Activated naive CD4-positive, alpha-beta T cell treated with anti-CD3 and anti-CD28 coated beads, Interleukin-2, amount 50 U/mL, for 72 hours (primary cell): ENCODE measurements around the gene ZCRB1. TPM values are rescaled to one million over a fixed set of nuclear protein-coding genes. Genes with fewer than 3 reads are reported as not detected.
"Not testable (repeated sequence)": the region's sequence is repeated elsewhere in the genome, so short reads cannot be mapped to it uniquely, and the experiment has no call there.

Experiments used
- ATAC-seq, 2 donors: fragments of 150-1000 bp; cut with Tn5 transposase; 2 replicates each; pipeline ENCODE4 v1.10.0; 2021; ENCODE audit warnings: mild to moderate bottlenecking in 2 of 2, moderate library complexity in 2 of 2
- DNase-seq, 2 donors: peaks; one replicate each; pipeline ENCODE4 v3.0.0; 2021 to 2022; ENCODE audit warnings: low spot score in 2 of 2
- H3K27ac Mint-ChIP-seq, 2 donors: one replicate each; pipeline ENCODE4 v1.8.0; 2022; ENCODE audit warnings: mild to moderate bottlenecking in 2 of 2, mixed read lengths in 2 of 2
- H3K36me3 Mint-ChIP-seq, 2 donors: one replicate each; pipeline ENCODE4 v1.8.0; 2022; ENCODE audit warnings: mixed read lengths in 2 of 2
- H3K9me3 Mint-ChIP-seq, 2 donors: one replicate each; pipeline ENCODE4 v1.8.0; 2022; ENCODE audit warnings: mixed read lengths in 2 of 2
- total RNA-seq, 2 donors: library from RNA; stranded (reverse); gene quantifications; one replicate each; pipeline ENCODE4 v1.2.3, GENCODE V29; 2022

The ZCRB1 gene
- total RNA-seq, 2 donors from 2014 or later: 66.1 to 99.4 TPM

DNA sequence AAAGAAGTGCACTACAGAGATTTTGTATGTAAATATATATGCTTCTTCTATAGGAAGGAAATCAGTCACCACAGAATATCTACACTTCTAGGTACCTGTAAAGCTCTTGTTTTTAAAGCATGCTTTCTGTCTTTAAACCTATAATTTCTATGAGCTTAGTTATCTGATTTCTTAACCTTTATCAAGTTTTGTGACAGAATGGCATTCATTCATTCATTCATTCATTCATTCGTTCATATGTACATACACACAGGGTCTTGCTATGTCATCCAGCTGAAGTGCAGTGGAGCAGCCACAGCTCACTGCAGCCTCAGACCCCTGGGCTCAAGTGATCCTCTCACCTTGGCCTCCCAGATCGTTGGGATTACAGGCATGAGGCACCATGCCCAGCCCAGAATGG, 16.1 kb upstream of the ZCRB1 start:
- H3K36me3 Mint-ChIP-seq: peaks cover 0 to under 1% of the 10 kb centered on the region in 2 donors
- no peaks in the 10 kb centered on the region for H3K9me3 Mint-ChIP-seq
- no peak overlapping the region for H3K27ac Mint-ChIP-seq
- no peak for DNase-seq
- no peak for ATAC-seq

DNA sequence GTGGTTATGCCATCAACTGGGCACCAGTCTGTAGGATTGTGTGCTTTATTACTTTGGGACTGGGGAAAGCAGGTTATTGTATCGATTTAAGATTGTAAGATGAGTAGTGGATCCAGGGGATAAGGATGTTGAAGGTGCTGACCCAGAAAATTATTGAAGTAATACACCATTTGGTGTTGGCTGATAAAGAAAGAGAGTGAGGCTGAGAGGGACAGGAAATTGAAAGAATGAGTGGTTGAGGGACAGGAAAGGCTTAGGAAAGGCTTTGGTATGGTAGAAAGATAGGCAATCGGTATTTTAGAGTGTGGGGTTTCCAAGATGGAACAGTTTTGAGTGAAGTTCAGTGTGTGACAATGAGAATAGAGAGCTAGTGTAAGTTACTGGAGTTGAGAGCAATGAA, 12.4 kb upstream of the ZCRB1 start:
- DNase-seq: no peak
- Mint-ChIP-seq H3K36me3 (peaks cover 0 to 5% of the 10 kb centered on the region in 2 donors), H3K27ac (peak overlapping the region; percentile 0 to 3), H3K9me3 (no peaks in the 10 kb centered on the region)
- no peak for ATAC-seq

DNA sequence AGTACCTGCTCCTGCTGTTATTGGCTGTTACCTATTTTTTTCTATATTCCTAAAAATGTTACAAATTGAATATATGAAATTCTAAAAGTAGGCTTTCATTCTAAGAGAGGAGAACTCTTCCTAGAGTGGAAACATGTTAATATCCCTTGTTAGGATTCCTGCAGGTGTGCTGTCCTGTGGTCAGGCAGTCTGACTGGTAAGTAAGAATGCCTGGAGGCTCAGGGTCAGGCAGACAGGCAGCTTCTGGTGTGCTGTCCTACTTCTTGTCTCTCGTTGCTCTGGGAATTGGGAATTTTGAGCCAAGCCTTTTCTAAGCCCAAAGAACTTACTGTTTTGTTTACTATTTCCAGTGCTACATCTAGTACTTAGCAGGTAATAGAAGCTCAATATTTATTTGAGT, 10.4 kb upstream of the ZCRB1 start:
- ATAC-seq (no peak), DNase-seq (no peak)
- Mint-ChIP-seq H3K9me3 (no peaks in the 10 kb centered on the region), H3K27ac (no peak overlapping the region), H3K36me3 (peaks cover 0 to 5% of the 10 kb centered on the region in 2 donors)

GRCh38 chr12:42332301-42333285, 6.7 kb upstream of the ZCRB1 start:
- Mint-ChIP-seq H3K27ac (no peak overlapping the region), H3K9me3 (no peaks in the 10 kb centered on the region), H3K36me3 (peaks cover 2 to 5% of the 10 kb centered on the region in 2 donors)
- peak in 1 of 2 donors; percentile 13 for DNase-seq
- ATAC-seq: peak in 1 of 2 donors; percentile 51

DNA sequence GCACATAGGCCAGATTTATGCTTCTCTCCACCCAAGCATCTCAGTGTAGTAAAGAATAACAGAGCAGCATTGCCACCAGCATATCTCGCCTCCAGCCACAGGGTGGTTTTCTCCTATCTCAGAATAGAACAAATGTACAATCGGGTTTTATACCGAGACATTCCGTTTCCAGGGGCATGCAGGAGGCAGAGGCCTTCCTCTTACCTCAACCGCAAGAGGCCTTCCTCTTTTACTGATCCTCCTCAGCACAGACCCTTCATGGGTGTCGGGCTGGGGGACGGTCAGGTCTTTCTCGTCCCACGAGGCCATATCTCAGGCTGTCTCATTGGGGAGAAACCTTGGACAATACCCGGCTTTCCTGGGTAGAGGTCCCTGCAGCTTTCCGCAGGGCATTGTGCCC, 4.2 kb upstream of the ZCRB1 start:
- H3K27ac Mint-ChIP-seq, DNase-seq, H3K9me3 Mint-ChIP-seq, ATAC-seq: not testable (repeated sequence)
- peaks cover 22 to 27% of the 10 kb centered on the region in 2 donors for H3K36me3 Mint-ChIP-seq

DNA sequence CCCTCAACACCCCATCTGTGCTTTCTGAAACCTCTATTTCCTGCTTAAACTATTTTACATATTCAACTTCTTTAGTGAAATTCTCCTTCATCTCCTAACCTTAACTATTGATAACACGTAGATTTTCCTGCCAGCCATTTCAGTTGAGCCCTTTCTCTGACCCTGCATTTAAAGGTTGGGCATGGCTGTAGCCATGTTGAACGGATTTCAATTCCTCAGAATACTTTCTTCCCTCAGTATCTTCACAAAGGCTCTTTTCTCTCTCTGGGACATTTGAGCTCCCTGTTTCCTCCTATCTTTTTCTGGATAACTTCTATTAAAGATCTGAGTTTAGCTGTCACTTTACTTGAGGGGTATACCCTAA, 1.3 kb upstream of the ZCRB1 start:
- DNase-seq (no peak), ATAC-seq (no peak)
- Mint-ChIP-seq H3K27ac (peak overlapping the region; percentile 99), H3K36me3 (peaks cover 22 to 28% of the 10 kb centered on the region in 2 donors), H3K9me3 (no peaks in the 10 kb centered on the region)

DNA sequence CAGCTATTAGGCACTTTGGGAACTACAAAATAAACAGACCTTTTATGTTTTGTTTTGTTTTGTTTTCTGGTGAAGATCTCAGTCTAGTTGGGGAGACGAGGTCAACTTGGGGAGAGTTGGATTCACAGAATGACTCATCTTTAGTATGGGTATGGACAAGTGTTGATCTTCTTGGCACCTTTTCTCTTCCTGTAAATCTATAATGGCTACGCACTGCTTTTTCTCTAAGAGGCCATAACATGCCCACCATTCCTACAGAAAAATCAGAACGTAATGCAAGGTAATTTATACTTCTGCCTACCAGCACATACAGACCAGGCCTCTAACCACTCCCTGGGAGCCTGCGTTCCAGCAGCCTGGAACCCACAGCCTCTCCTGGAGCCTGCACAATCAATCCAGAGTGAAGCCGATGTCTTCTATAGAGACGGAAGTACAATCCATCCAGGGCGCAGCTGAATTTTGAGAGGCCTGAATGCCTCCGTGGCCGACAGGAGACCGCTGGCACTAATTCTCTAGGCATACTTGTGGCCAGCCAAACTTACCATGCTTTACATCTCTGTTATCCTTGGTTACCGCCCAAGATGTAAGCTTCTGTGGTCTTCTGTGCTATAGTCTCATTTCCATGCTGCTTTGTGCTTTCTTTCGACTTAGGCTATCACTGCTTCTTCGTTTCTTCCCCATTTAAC, 790 bp upstream of the ZCRB1 start:
- Mint-ChIP-seq H3K27ac (peak overlapping the region; percentile 99), H3K9me3 (no peaks in the 10 kb centered on the region), H3K36me3 (peaks cover 22 to 28% of the 10 kb centered on the region in 2 donors)
- ATAC-seq (peak in 1 of 2 donors; percentile 65), DNase-seq (peak in 1 of 2 donors; percentile 8)

DNA sequence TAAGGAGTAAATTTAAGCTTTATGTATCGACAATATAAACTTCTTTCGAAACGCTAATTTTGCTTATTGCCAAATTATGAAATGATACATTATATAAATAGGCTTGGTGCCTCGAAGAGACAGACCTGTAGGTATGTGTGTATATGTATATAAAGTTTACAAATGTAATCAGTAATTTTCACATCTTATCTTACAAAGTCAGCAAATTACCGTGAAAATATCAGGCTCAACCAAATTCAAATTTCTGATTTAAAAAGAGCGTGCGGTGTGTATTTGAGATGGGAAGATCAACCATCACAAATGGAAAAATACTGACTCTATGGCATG, 605 bp downstream of the ZCRB1 start:
- H3K27ac Mint-ChIP-seq: peak overlapping the region; percentile 99
- H3K36me3 Mint-ChIP-seq: peaks cover 22 to 28% of the 10 kb centered on the region in 2 donors
- H3K9me3 Mint-ChIP-seq: no peaks in the 10 kb centered on the region
- DNase-seq (no peak), ATAC-seq (no peak)

- ATAC-seq (no peak), DNase-seq (no peak)
- Mint-ChIP-seq H3K27ac (no peak overlapping the region), H3K9me3 (no peaks in the 10 kb centered on the region), H3K36me3 (peaks cover 22 to 28% of the 10 kb centered on the region in 2 donors)
These were observed 2.0 kb downstream of the ZCRB1 start for GRCh38 chr12:42323856-42324255.

DNA sequence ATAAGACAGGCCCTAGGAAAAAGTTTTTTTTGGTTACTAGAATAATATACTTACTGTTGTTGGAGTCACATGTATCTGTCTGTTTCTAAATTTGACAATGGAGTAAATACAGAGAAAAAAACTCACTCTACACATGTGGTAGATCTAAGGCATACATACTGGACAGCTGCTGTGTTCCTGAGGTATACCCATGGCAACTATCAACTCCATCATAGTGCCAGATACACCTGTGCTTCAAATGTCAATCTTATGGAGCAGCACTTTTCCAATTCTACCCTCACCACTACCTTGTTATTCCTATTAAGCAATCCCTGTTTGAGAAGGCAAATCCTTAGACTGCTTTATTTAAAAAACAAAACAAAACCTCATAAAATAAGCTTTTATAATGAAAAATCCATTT, 3.3 kb downstream of the ZCRB1 start:
- H3K36me3 Mint-ChIP-seq: peaks cover 22 to 26% of the 10 kb centered on the region in 2 donors
- ATAC-seq: no peak
- H3K9me3 Mint-ChIP-seq: no peaks in the 10 kb centered on the region
- no peak overlapping the region for H3K27ac Mint-ChIP-seq
- no peak for DNase-seq

GRCh38 chr12:42320796-42321195, 5.1 kb downstream of the ZCRB1 start:
- no peak overlapping the region for H3K27ac Mint-ChIP-seq
- ATAC-seq (no peak), DNase-seq (no peak)
- H3K36me3 Mint-ChIP-seq: peaks cover 7 to 8% of the 10 kb centered on the region in 2 donors
- no peaks in the 10 kb centered on the region for H3K9me3 Mint-ChIP-seq

DNA sequence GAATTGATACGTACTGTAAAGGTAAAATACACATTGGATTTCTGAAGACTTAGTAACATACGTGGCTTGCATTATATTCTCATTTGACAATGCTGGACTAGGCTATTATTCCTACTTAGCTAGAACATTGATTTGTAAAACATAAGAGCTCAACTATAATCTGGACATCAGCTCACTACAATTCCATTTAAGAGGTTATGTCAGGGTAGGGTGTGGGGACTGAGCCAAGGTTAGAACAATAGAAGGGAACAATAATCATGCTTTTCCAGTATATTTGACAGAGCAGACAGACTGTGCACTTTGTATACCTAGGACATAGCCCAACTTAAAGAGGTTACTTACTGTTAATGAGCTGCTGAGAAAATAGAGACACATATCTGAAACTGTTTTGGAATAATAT, 10.8 kb downstream of the ZCRB1 start:
- DNase-seq (no peak), ATAC-seq (no peak)
- no peak overlapping the region for H3K27ac Mint-ChIP-seq
- peaks cover 0 to 5% of the 10 kb centered on the region in 2 donors for H3K36me3 Mint-ChIP-seq
- no peaks in the 10 kb centered on the region for H3K9me3 Mint-ChIP-seq

DNA sequence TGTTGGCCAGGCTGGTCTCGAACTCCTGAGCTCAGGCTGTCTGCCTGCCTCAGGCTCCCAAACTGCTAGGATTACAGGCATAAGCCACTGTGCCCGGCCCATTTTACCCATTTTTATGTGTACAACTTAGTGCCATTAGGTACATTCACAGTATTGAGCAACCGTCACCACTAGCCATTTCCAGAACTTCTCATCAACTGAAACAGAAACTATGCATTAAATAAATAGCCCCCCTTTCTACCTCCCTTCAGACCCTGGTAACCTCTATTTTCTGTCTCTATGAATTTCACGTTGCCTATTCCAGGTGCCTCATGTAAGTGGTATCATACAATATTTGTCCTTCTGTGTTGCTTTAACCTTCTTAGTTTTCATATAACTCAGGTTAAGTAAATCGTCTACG, 15.9 kb downstream of the ZCRB1 start:
- Mint-ChIP-seq H3K27ac (no peak overlapping the region), H3K9me3 (no peaks in the 10 kb centered on the region), H3K36me3 (peaks cover 0 to 3% of the 10 kb centered on the region in 2 donors)
- ATAC-seq (no peak), DNase-seq (no peak)

DNA sequence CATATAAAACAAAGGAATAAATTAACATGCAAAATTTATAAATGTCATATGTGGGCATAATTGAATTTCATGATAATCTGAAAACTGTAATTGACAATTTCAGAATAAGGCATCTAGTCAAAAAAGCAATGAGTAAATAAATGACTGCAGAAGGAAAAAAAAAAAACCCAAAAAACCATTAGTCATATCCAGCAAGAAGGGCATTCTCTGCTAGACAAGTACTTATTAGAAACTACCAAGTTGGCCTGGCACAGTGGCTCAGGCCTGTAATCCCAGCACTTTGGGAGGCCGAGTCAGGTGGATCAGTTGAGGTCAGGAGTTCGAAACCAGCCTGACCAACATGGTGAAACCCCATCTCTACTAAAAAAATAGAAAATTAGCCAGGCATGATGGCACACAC, 17.5 kb downstream of the ZCRB1 start:
- H3K27ac Mint-ChIP-seq: no peak overlapping the region
- peak in 1 of 2 donors; percentile 64 for ATAC-seq
- no peak for DNase-seq
- H3K36me3 Mint-ChIP-seq: no peaks in the 10 kb centered on the region
- no peaks in the 10 kb centered on the region for H3K9me3 Mint-ChIP-seq

GRCh38 chr12:42306297-42306696, 19.6 kb downstream of the ZCRB1 start:
- no peak for DNase-seq
- Mint-ChIP-seq H3K9me3 (no peaks in the 10 kb centered on the region), H3K36me3 (no peaks in the 10 kb centered on the region), H3K27ac (no peak overlapping the region)
- no peak for ATAC-seq

DNA sequence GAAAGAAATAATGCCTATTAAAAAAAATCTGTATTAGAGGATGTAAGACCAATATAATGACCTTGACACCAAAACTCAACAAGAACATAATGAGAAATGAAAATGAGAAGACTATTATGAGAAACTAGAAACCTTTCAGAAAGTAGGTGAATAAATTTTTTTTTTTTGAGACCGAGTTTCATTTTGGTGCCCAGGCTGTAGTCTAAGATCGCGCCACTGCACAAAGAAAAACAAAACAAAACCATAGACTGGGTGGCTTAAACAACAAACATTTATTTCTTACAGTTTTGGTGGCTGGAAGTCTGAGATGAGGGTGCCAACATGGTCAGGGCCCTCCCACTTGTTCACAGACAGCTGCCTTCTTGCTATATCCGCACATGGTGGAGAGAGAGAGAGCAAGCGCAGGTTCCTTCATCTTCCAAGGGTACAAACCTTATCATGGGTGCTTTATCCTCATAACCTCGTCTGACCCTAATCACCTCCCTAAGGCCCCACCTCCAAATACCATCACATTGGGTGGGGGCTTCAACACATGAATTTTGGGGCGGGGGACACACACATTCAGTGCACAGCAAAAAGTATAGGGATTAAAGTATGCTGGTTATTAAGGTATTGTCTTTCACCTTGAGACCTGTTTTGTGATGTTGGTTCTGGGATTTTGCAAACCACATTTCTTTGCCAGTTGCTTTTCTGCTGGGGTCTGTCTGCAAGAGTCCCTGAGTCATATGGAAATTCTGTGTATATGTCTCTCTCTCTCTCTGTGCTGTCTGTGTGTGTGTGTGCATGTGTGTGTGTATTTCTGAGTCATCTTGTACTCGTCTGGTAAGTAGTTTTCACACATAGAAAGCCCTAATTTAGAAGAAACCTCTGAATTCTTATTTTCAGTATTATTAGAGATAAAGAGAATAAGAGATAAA, 26.2 kb downstream of the ZCRB1 start:
- Mint-ChIP-seq H3K36me3 (no peaks in the 10 kb centered on the region), H3K9me3 (no peaks in the 10 kb centered on the region), H3K27ac (peak overlapping the region; percentile 42 to 90)
- ATAC-seq: peak; percentile 91 to 94
- peak in 1 of 2 donors; percentile 72 for DNase-seq

DNA sequence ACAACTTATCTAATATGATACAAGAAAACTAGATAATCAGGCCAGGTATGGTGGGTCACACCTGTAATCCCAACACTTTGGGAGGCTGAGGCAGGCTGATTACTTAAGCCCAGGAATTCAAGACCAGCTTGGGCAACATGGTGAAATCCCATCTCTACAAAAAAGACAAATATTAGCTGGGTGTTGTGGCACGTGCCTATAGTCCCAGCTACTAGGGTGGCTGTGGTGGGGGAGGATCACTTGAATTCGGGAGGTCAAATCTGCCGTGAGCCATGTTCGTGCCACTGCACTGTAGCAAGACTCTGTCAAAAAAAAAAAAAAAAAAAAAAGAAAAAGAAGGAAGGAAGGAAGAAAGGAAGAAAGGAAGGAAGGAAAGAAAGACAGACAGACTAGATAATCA, 27.0 kb downstream of the ZCRB1 start:
- DNase-seq: no peak
- Mint-ChIP-seq H3K36me3 (no peaks in the 10 kb centered on the region), H3K9me3 (no peaks in the 10 kb centered on the region), H3K27ac (peak overlapping the region in 1 of 2 donors; percentile 42)
- no peak for ATAC-seq
